SK-N-MC (cell line): ENCODE data around the gene FZD2.
A peak's percentile ranks its signal among the peaks of the same experiment; 100 is the strongest.
"Not testable (repeated sequence)": the region's sequence is repeated elsewhere in the genome, so short reads cannot be mapped to it uniquely, and the experiment has no call there.

Experiments used
- DNase-seq: peaks from one replicate; pipeline ENCODE4 v3.0.0-alpha.2; 2011; ENCODE audit warnings: low read depth, low spot score
- H3K27ac ChIP-seq: fragments of 200-600 bp; sonication (generic); 2 replicates; pipeline ENCODE4 v1.5.1; 2016; ENCODE audit warnings: mixed run types
- H3K36me3 ChIP-seq: fragments of 200-600 bp; sonication (generic); 2 replicates; pipeline ENCODE4 v1.6.1; 2017; ENCODE audit warnings: antibody characterized with exemption, low read length, mixed read lengths; ENCODE audit not compliant: insufficient read depth
- H3K4me3 ChIP-seq: fragments of 200-600 bp; sonication (generic); 2 replicates; pipeline ENCODE4 v1.5.1; 2016
- H3K9ac ChIP-seq: fragments of 200-600 bp; sonication (generic); 2 replicates; pipeline ENCODE4 v1.8.0; 2017; ENCODE audit warnings: mixed run types, mixed read lengths; ENCODE audit not compliant: insufficient read length
- H3K9me3 ChIP-seq: fragments of 200-600 bp; sonication (generic); 2 replicates; pipeline ENCODE4 v1.6.1; 2017; ENCODE audit warnings: low read depth, mild to moderate bottlenecking, antibody characterized with exemption, low read length, moderate library complexity, mixed read lengths
- EZH2 ChIP-seq: fragments of 200-600 bp; sonication (generic); IDR thresholded peaks from one replicate; pipeline ENCODE4 v1.6.1; 2017; ENCODE audit warnings: antibody characterized with exemption
- FOXP2 ChIP-seq: optimal IDR thresholded peaks from 2 replicates; pipeline ENCODE3; 2011; ENCODE audit warnings: mild to moderate bottlenecking, moderate library complexity; ENCODE audit not compliant: insufficient read depth; ENCODE audit errors: extremely low read length, control extremely low read depth
- POLR2AphosphoS5 ChIP-seq: IDR thresholded peaks from 2 replicates; pipeline ENCODE4 v1.6.1; 2012; ENCODE audit warnings: mild to moderate bottlenecking, low read depth, low read length, borderline replicate concordance

The FZD2 gene

GRCh38 chr17:44565866-44566443 lies 8.7 kb downstream of the FZD2 start:
- no peaks in the 10 kb centered on the region for H3K36me3 ChIP-seq
- H3K9me3 ChIP-seq = no peaks in the 10 kb centered on the region
- no peak overlapping the region for H3K27ac ChIP-seq
- TF ChIP-seq FOXP2 (no peak), EZH2 (no peak), POLR2AphosphoS5 (no peak)
- no peak overlapping the region for H3K9ac ChIP-seq
- no peak for DNase-seq
- H3K4me3 ChIP-seq = no peak overlapping the region

- not testable (repeated sequence) for H3K27ac ChIP-seq, H3K4me3 ChIP-seq, H3K9ac ChIP-seq, H3K9me3 ChIP-seq, DNase-seq, H3K36me3 ChIP-seq
Observed at GRCh38 chr17:44568311-44568944, 11.1 kb downstream of the FZD2 start.

GRCh38 chr17:44568945-44569858 lies 11.9 kb downstream of the FZD2 start:
- Histone ChIP-seq H3K36me3 (no peaks in the 10 kb centered on the region), H3K9me3 (no peaks in the 10 kb centered on the region), H3K27ac (peak overlapping the region; percentile 58), H3K4me3 (peak overlapping the region; percentile 48; the same call in 1 of the 2 replicates), H3K9ac (no peak overlapping the region)
- DNase-seq = no peak
- TF ChIP-seq FOXP2 = no peak
- no peak for TF ChIP-seq POLR2AphosphoS5
- TF ChIP-seq EZH2 = no peak

GRCh38 chr17:44572801-44573200 lies 15.5 kb downstream of the FZD2 start:
- TF ChIP-seq POLR2AphosphoS5 (no peak), EZH2 (no peak), FOXP2 (no peak)
- DNase-seq = no peak
- H3K36me3 ChIP-seq = no peaks in the 10 kb centered on the region
- H3K9me3 ChIP-seq = no peaks in the 10 kb centered on the region
- no peak overlapping the region for H3K4me3 ChIP-seq
- no peak overlapping the region for H3K27ac ChIP-seq
- no peak overlapping the region for H3K9ac ChIP-seq

- H3K4me3 ChIP-seq = no peak overlapping the region
- TF ChIP-seq EZH2 = no peak
- no peak for TF ChIP-seq POLR2AphosphoS5
- TF ChIP-seq FOXP2 = no peak
- H3K36me3 ChIP-seq = no peaks in the 10 kb centered on the region
- no peak overlapping the region for H3K27ac ChIP-seq
- no peak for DNase-seq
- H3K9me3 ChIP-seq = no peaks in the 10 kb centered on the region
- no peak overlapping the region for H3K9ac ChIP-seq
Observed at GRCh38 chr17:44575403-44575802, 18.1 kb downstream of the FZD2 start.

GRCh38 chr17:44578947-44579346 lies 21.7 kb downstream of the FZD2 start:
- Histone ChIP-seq H3K4me3 (no peak overlapping the region), H3K9me3 (no peaks in the 10 kb centered on the region), H3K36me3 (no peaks in the 10 kb centered on the region), H3K9ac (no peak overlapping the region), H3K27ac (no peak overlapping the region)
- TF ChIP-seq EZH2 (no peak), FOXP2 (no peak), POLR2AphosphoS5 (no peak)
- DNase-seq = no peak

- no peak for DNase-seq
- no peak overlapping the region for H3K4me3 ChIP-seq
- H3K9me3 ChIP-seq = no peaks in the 10 kb centered on the region
- no peaks in the 10 kb centered on the region for H3K36me3 ChIP-seq
- TF ChIP-seq POLR2AphosphoS5 (no peak), FOXP2 (no peak), EZH2 (no peak)
- H3K9ac ChIP-seq = no peak overlapping the region
- no peak overlapping the region for H3K27ac ChIP-seq
Observed at GRCh38 chr17:44581868-44582267, 24.6 kb downstream of the FZD2 start.

- Histone ChIP-seq H3K36me3 (no peaks in the 10 kb centered on the region), H3K9ac (no peak overlapping the region), H3K9me3 (no peaks in the 10 kb centered on the region), H3K27ac (no peak overlapping the region), H3K4me3 (no peak overlapping the region)
- TF ChIP-seq EZH2 (no peak), FOXP2 (no peak), POLR2AphosphoS5 (no peak)
- DNase-seq = no peak
Observed at GRCh38 chr17:44584443-44584842, 27.2 kb downstream of the FZD2 start.
